H1 (cell line): Measurements from ENCODE around the gene NOX5. TPM values are rescaled to one million over a fixed set of nuclear protein-coding genes. Genes with fewer than 3 reads are reported as not detected.

Experiments used
- CTCF ChIA-PET: fragments of 300-600 bp; sonication (Branson Sonifier 250); formaldehyde crosslinking; loops from one replicate; lab custom pipeline; 2021; ENCODE audit not compliant: partially characterized antibody; lab: Charles Lee
- POLR2A ChIA-PET: fragments of 300-600 bp; sonication (Branson Sonifier 250); formaldehyde crosslinking; loops from one replicate; lab custom pipeline; 2021; ENCODE audit warnings: inconsistent platforms; ENCODE audit not compliant: partially characterized antibody; lab: Charles Lee
- DNase-seq, 2 experiments: peaks; one replicate each; pipeline versions ENCODE4 v3.0.0 to v3.0.0-alpha.2; 2010 to 2022; ENCODE audit warnings: low spot score in 2 of 2, low read depth in 1 of 2, mixed read lengths in 1 of 2
- FAIRE-seq: peaks from 2 replicates; lab custom pipeline; 2011; peaks lifted over from hg19 to GRCh38; lab: Jason Lieb, UNC
- H2AFZ ChIP-seq: 2 replicates; pipeline ENCODE4 v1.8.1; 2012; ENCODE audit warnings: low read length, inconsistent platforms
- H2AK5ac ChIP-seq: 2 replicates; pipeline ENCODE4 v1.6.1; 2013; ENCODE audit warnings: low read depth, low read length
- H2BK120ac ChIP-seq: replicated peaks from 2 replicates; pipeline ENCODE3; 2013; ENCODE audit warnings: low read depth, low read length, inconsistent platforms
- H2BK12ac ChIP-seq: 2 replicates; pipeline ENCODE4 v1.6.1; 2013; ENCODE audit warnings: low read depth, low read length
- H2BK15ac ChIP-seq: 2 replicates; pipeline ENCODE4 v1.6.1; 2013; ENCODE audit warnings: low read length
- H2BK20ac ChIP-seq: 2 replicates; pipeline ENCODE4 v1.6.1; 2013; ENCODE audit warnings: low read length
- H2BK5ac ChIP-seq: 2 replicates; pipeline ENCODE4 v1.6.1; 2013; ENCODE audit warnings: low read depth, low read length
- H3K14ac ChIP-seq: 2 replicates; pipeline ENCODE4 v1.6.1; 2013; ENCODE audit warnings: inconsistent platforms; ENCODE audit not compliant: insufficient read length
- H3K18ac ChIP-seq: 2 replicates; pipeline ENCODE4 v1.6.1; 2013; ENCODE audit warnings: low read length; ENCODE audit errors: extremely low read depth
- H3K23ac ChIP-seq: 2 replicates; pipeline ENCODE4 v1.6.1; 2013; ENCODE audit warnings: inconsistent platforms; ENCODE audit not compliant: insufficient read length
- H3K23me2 ChIP-seq: 2 replicates; pipeline ENCODE4 v1.6.1; 2013; ENCODE audit warnings: low read depth, low read length
- H3K27ac ChIP-seq: 2 replicates; pipeline ENCODE4 v1.6.1; 2011; ENCODE audit warnings: low read depth, low read length, inconsistent platforms
- H3K27me3 ChIP-seq, 4 experiments: replicated peaks in 1 of 4; 1 replicate in 1 of 4; 2 replicates in 3 of 4; pipeline versions ENCODE4 v1.6.1 to v1.8.1; 2011 to 2013; ENCODE audit warnings: low read length in 3 of 4, mild to moderate bottlenecking in 3 of 4, inconsistent platforms in 2 of 4, mixed read lengths in 2 of 4, moderate library complexity in 1 of 4; ENCODE audit not compliant: control insufficient read depth in 3 of 4, insufficient read depth in 3 of 4; ENCODE audit errors: extremely low read depth in 1 of 4
- H3K36me3 ChIP-seq, 4 experiments: 2 replicates each; pipeline versions ENCODE4 v1.6.1 to v1.8.1; 2011 to 2013; ENCODE audit warnings: mild to moderate bottlenecking in 4 of 4, low read length in 3 of 4, moderate library complexity in 2 of 4, control low read depth in 1 of 4, inconsistent platforms in 1 of 4; ENCODE audit not compliant: insufficient read depth in 4 of 4, control insufficient read depth in 2 of 4
- H3K4ac ChIP-seq: replicated peaks from 2 replicates; pipeline ENCODE3; 2013; ENCODE audit warnings: low read length, low read depth, mixed read lengths, inconsistent platforms; ENCODE audit not compliant: insufficient read length
- H3K4me1 ChIP-seq, 4 experiments: replicated peaks in 1 of 4; 1 replicate in 1 of 4; 2 replicates in 3 of 4; pipeline versions ENCODE4 v1.6.1 to v1.8.1; 2011 to 2013; ENCODE audit warnings: low read length in 3 of 4, inconsistent platforms in 2 of 4, mixed read lengths in 1 of 4; ENCODE audit not compliant: insufficient read depth in 4 of 4, control insufficient read depth in 3 of 4
- H3K4me2 ChIP-seq, 2 experiments: 2 replicates each; pipeline versions ENCODE4 v1.6.1 to v1.8.1; 2011 to 2013; ENCODE audit warnings: low read depth in 2 of 2, low read length in 2 of 2, control low read depth in 1 of 2, inconsistent platforms in 1 of 2, mild to moderate bottlenecking in 1 of 2; ENCODE audit not compliant: insufficient read depth in 1 of 2
- H3K4me3 ChIP-seq, 4 experiments: fragments of 200-600, 300-600 bp in 1 of 4; sonication (generic), shearing (Covaris generic), sonication (Bioruptor Twin) in 1 of 4; 2 replicates each; pipeline versions ENCODE4 v1.5.1 to v1.8.1; 2011 to 2016; ENCODE audit warnings: low read length in 4 of 4, low read depth in 3 of 4, control low read depth in 2 of 4, inconsistent platforms in 2 of 4, mild to moderate bottlenecking in 2 of 4, mixed read lengths in 1 of 4, moderate library complexity in 1 of 4; ENCODE audit not compliant: insufficient read depth in 2 of 4; ENCODE audit errors: extremely low read depth in 1 of 4
- H3K56ac ChIP-seq: replicated peaks from 2 replicates; pipeline ENCODE3; 2013; ENCODE audit warnings: low read depth, mild to moderate bottlenecking, mixed read lengths, low read length, inconsistent platforms; ENCODE audit not compliant: insufficient read length
- H3K79me1 ChIP-seq: 2 replicates; pipeline ENCODE4 v1.6.1; 2013; ENCODE audit warnings: low read depth, low read length, control low read depth
- H3K79me2 ChIP-seq, 2 experiments: 2 replicates each; pipeline versions ENCODE4 v1.6.1 to v1.8.1; 2012 to 2013; ENCODE audit warnings: low read length in 2 of 2, mild to moderate bottlenecking in 2 of 2, inconsistent platforms in 1 of 2; ENCODE audit not compliant: insufficient read depth in 2 of 2, control insufficient read depth in 1 of 2
- H3K9ac ChIP-seq, 4 experiments: replicated peaks in 1 of 4; 1 replicate in 1 of 4; 2 replicates in 3 of 4; pipeline versions ENCODE4 v1.6.1 to v1.8.1; 2011 to 2013; ENCODE audit warnings: low read depth in 3 of 4, low read length in 3 of 4, control low read depth in 2 of 4, mild to moderate bottlenecking in 2 of 4, moderate library complexity in 2 of 4, inconsistent platforms in 1 of 4; ENCODE audit errors: extremely low read depth in 1 of 4
- H3K9me3 ChIP-seq, 2 experiments: 2 replicates each; pipeline versions ENCODE4 v1.6.1 to v1.8.1; 2012 to 2013; ENCODE audit warnings: mild to moderate bottlenecking in 2 of 2, moderate library complexity in 2 of 2, control low read depth in 1 of 2, inconsistent platforms in 1 of 2, low read depth in 1 of 2, low read length in 1 of 2, mixed read lengths in 1 of 2; ENCODE audit not compliant: insufficient read depth in 2 of 2
- H4K20me1 ChIP-seq, 2 experiments: replicated peaks in 1 of 2; 2 replicates each; pipeline versions ENCODE3 to v1.8.1; 2011 to 2013; ENCODE audit warnings: inconsistent platforms in 2 of 2, low read length in 2 of 2, mild to moderate bottlenecking in 1 of 2; ENCODE audit not compliant: insufficient read depth in 2 of 2, control insufficient read depth in 1 of 2
- H4K5ac ChIP-seq: 2 replicates; pipeline ENCODE4 v1.6.1; 2013; ENCODE audit warnings: low read length, low read depth, mixed read lengths, inconsistent platforms; ENCODE audit not compliant: insufficient read length
- H4K8ac ChIP-seq: 2 replicates; pipeline ENCODE4 v1.8.0; 2013; ENCODE audit warnings: mild to moderate bottlenecking, moderate library complexity, low read length, inconsistent platforms; ENCODE audit not compliant: insufficient read depth; ENCODE audit errors: extremely low read depth
- H4K91ac ChIP-seq: replicated peaks from 2 replicates; pipeline ENCODE3; 2013; ENCODE audit warnings: low read length, mixed read lengths, inconsistent platforms; ENCODE audit not compliant: insufficient read length
- ASH2L ChIP-seq: fragments of 200-600, 300-600 bp; sonication (generic); IDR thresholded peaks from one replicate; pipeline ENCODE4 v1.7.1; 2017; ENCODE audit warnings: low read length
- HDAC2 ChIP-seq, 2 experiments: fragments of 300-600 bp in 1 of 2; sonication (generic) in 1 of 2; IDR thresholded peaks; 2 replicates each; pipeline ENCODE4 v1.6.1; 2011 to 2012; ENCODE audit warnings: low read depth in 2 of 2, low read length in 2 of 2, mild to moderate bottlenecking in 2 of 2, moderate library complexity in 2 of 2, borderline replicate concordance in 1 of 2, inconsistent platforms in 1 of 2
- HDAC6 ChIP-seq: IDR thresholded peaks from one replicate; pipeline ENCODE4 v1.7.1; 2012; ENCODE audit warnings: low read depth, mild to moderate bottlenecking, inconsistent platforms, low read length, moderate library complexity
- NANOG ChIP-seq: IDR thresholded peaks from 2 replicates; pipeline ENCODE4 v1.6.1; 2011; ENCODE audit warnings: low read length, low read depth, mild to moderate bottlenecking, inconsistent platforms; ENCODE audit not compliant: insufficient read depth, poor library complexity, severe bottlenecking
- RAD21 ChIP-seq, 2 experiments: IDR thresholded peaks in 1 of 2; conservative IDR thresholded peaks in 1 of 2; 2 replicates each; pipeline ENCODE4 v1.6.1; 2011; ENCODE audit warnings: low read depth in 2 of 2, low read length in 2 of 2, improper control_type of control experiment in 1 of 2, inconsistent platforms in 1 of 2, mild to moderate bottlenecking in 1 of 2, moderate library complexity in 1 of 2
- TCF12 ChIP-seq: IDR thresholded peaks from 2 replicates; pipeline ENCODE4 v1.6.1; 2011; ENCODE audit warnings: low read depth, mild to moderate bottlenecking, low read length
- TEAD4 ChIP-seq: IDR thresholded peaks from 2 replicates; pipeline ENCODE4 v1.6.1; 2012; ENCODE audit warnings: low read depth, low read length, inconsistent platforms, mixed read lengths
- WGBS, 2 experiments: shearing (Covaris generic) in 1 of 2; methylation state at CpG; one replicate each; pipeline versions ENCODE4 v1.1.6 to v1.1.7; 2013 to 2015; ENCODE audit warnings: low lambda C conversion rate in 2 of 2, mixed read lengths in 2 of 2, inconsistent platforms in 1 of 2, low coverage in 1 of 2, missing lambda C conversion rate in 1 of 2; ENCODE audit not compliant: insufficient replicate concordance in 2 of 2, insufficient coverage in 1 of 2, insufficient read length in 1 of 2; ENCODE audit errors: extremely low coverage in 1 of 2, missing lambda C conversion rate in 1 of 2; 5-methylcytosine and 5-hydroxymethylcytosine counted together
- polyA plus RNA-seq, 7 experiments: library from polyadenylated mRNA; depleted of rRNA in 3 of 7; stranded (reverse) in 5 of 7; unstranded in 2 of 7; fragments of >200 nt in 5 of 7; fragments of 200-250 nt in 2 of 7; gene quantifications; 1 replicate in 5 of 7; 2 replicates in 1 of 7; 4 replicates in 1 of 7; pipeline versions ENCODE4 v1.2.1 to v1.2.3, GENCODE V29; 2011 to 2013; ENCODE audit warnings: missing spikeins in 2 of 7, mixed read lengths in 2 of 7
- total RNA-seq: library from RNA; stranded (reverse); fragmentation: NEBNext Ultra II Directional; extraction: Animal tissue kit (Norgen Biotek cat#: 25700); gene quantifications from 2 replicates; pipeline ENCODE4 v1.2.1, GENCODE V29; 2021

The NOX5 gene
- total and polyA plus RNA-seq, 2 of the 8 experiments (the other 6 are each of a cell fraction or from before 2014, with no cell fraction given): under 0.01 TPM; not detected in 1

- Histone ChIP-seq H3K23me2 (no peaks in the 10 kb centered on the region; the same call in 1 of the 2 replicates), H3K79me2 (no peaks in the 10 kb centered on the region), H2BK120ac (peak overlapping the region; percentile 12), H2AFZ (no peak overlapping the region), H4K20me1 (no peaks in the 10 kb centered on the region), H2BK12ac (peak overlapping the region; percentile 52), H3K9me3 (no peaks in the 10 kb centered on the region), H3K4me2 (no peak overlapping the region), H3K79me1 (no peaks in the 10 kb centered on the region), H3K56ac (no peak overlapping the region), H4K5ac (no peak overlapping the region), H3K27me3 (peaks cover 0 to 3% (median 0%) of the 10 kb centered on the region in 4 experiments; a peak in 1 of 7 replicates), H2BK15ac (peak overlapping the region; percentile 51), H2BK5ac (no peak overlapping the region), H3K9ac (no peak overlapping the region), H3K4me3 (no peak overlapping the region), H2AK5ac (0 out of 2 replicates have a peak overlapping the region, but pooled peaks have one; percentile 88), H4K8ac (no peak overlapping the region), H4K91ac (no peak overlapping the region), H3K23ac (no peak overlapping the region), H3K4ac (peak overlapping the region; percentile 20), H3K18ac (peak overlapping the region; percentile 24; the same call in 1 of the 2 replicates), H3K27ac (no peak overlapping the region), H2BK20ac (peak overlapping the region; percentile 43; the same call in 1 of the 2 replicates), H3K36me3 (no peaks in the 10 kb centered on the region), H3K14ac (no peak overlapping the region), H3K4me1 (peaks cover 13 to 36% (median 24%) of the 10 kb centered on the region in 4 experiments)
- ChIA-PET CTCF (interaction anchor here (1.2 to 2.6 kb wide), 2 partner anchors 20 to 23 kb away, joined by 3 to 8 read pairs; no protein-coding TSS in a partner anchor), POLR2A (interaction anchor here (1.4 kb wide), 1 partner anchor 78 kb away, joined by 3 read pairs; the partner anchor contains the start of gene GLCE)
- WGBS, 2 experiments: 91% methylated on average over 3 of the region's 3 CpGs; no CpG with 5 or more reads in 1 of the 2 experiments
- no peak for FAIRE-seq
- DNase-seq: no peak
- TF ChIP-seq HDAC2 (IDR thresholded peaks at IDR 0.05; ENCODE audit: borderline replicate concordance in 1 of 2, low read depth in 2 of 2, low read length in 2 of 2) (no peak), TEAD4 (no peak), HDAC6 (no peak), TCF12 (no peak), RAD21 (IDR thresholded peaks at IDR 0.05 in 1 of 2, conservative IDR thresholded peaks at IDR 0.05 in 1 of 2; ENCODE audit: low read depth in 2 of 2, low read length in 2 of 2) (no peak), NANOG (no peak), ASH2L (no peak)
Measured at GRCh38 chr15:69082021-69082502, 67.6 kb downstream of the NOX5 start.
